HEK293 (cell line): ENCODE data around the gene PTPMT1.

Source experiments
- CTCF ChIA-PET: fragments of 350-600 bp; formaldehyde crosslinking; extraction: SDS; loops from one replicate; lab custom pipeline; 2021; ENCODE audit warnings: antibody characterized with exemption; lab: Yijun Ruan, JAX
- POLR2A ChIA-PET: fragments of 300-600 bp; formaldehyde crosslinking; extraction: SDS; loops from one replicate; lab custom pipeline; 2020; ENCODE audit warnings: antibody characterized with exemption, inconsistent platforms; lab: Yijun Ruan, JAX
- H3K27ac ChIP-seq: fragments of 200-500 bp; sonication (Bioruptor generic); 2 replicates; pipeline ENCODE4 v1.5.1; 2014; ENCODE audit warnings: low read depth, low read length, control low read depth, inconsistent platforms; ENCODE audit errors: extremely low read depth
- H3K36me3 ChIP-seq, 2 experiments: fragments of 200-500 bp in 1 of 2; sonication (Bioruptor generic) in 1 of 2; 1 replicate in 1 of 2; 2 replicates in 1 of 2; pipeline ENCODE4 v1.5.1; 2014 to 2017; ENCODE audit warnings: inconsistent platforms in 2 of 2, low read length in 2 of 2; ENCODE audit not compliant: control insufficient read depth in 2 of 2, insufficient read depth in 1 of 2
- H3K4me1 ChIP-seq: fragments of 200-500 bp; sonication (Bioruptor generic); 2 replicates; pipeline ENCODE4 v1.5.1; 2014; ENCODE audit warnings: mild to moderate bottlenecking, low read length, inconsistent platforms; ENCODE audit not compliant: control insufficient read depth, insufficient read depth
- H3K4me3 ChIP-seq: 2 replicates; pipeline ENCODE4 v1.5.1; 2011; ENCODE audit warnings: low read depth, mild to moderate bottlenecking, control low read depth, low read length, moderate library complexity
- H3K9me3 ChIP-seq: fragments of 200-500 bp; sonication (Bioruptor generic); 2 replicates; pipeline ENCODE4 v1.5.1; 2014; ENCODE audit warnings: low read depth, low read length, inconsistent platforms; ENCODE audit not compliant: control insufficient read depth, insufficient read depth
- AEBP2 ChIP-seq: fragments of 450-650 bp; formaldehyde crosslinking; IDR thresholded peaks from 2 replicates; pipeline ENCODE4 v1.5.1; 2016; ENCODE audit warnings: missing biosample characterization, missing genetic modification characterization, borderline replicate concordance
- KLF10 ChIP-seq: fragments of 450-650 bp; IDR thresholded peaks from 2 replicates; pipeline ENCODE4 v1.5.1; 2018; ENCODE audit warnings: missing biosample characterization, mild to moderate bottlenecking, missing genetic modification characterization
- PRDM1 ChIP-seq: fragments of 450-650 bp; formaldehyde crosslinking; IDR thresholded peaks from 2 replicates; pipeline ENCODE4; 2016; ENCODE audit warnings: missing biosample characterization, missing genetic modification characterization
- SCRT1 ChIP-seq: fragments of 450-650 bp; formaldehyde crosslinking; IDR thresholded peaks from 2 replicates; pipeline ENCODE4 v1.5.1; 2016; ENCODE audit warnings: missing biosample characterization, missing genetic modification characterization, borderline replicate concordance
- SCRT2 ChIP-seq: fragments of 450-650 bp; formaldehyde crosslinking; IDR thresholded peaks from 2 replicates; pipeline ENCODE4 v1.5.1; 2016; ENCODE audit warnings: missing biosample characterization, missing genetic modification characterization
- ZNF133 ChIP-seq: fragments of 450-650 bp; formaldehyde crosslinking; IDR thresholded peaks from 2 replicates; pipeline ENCODE4 v1.5.1; 2016; ENCODE audit warnings: missing biosample characterization, missing genetic modification characterization
- ZNF138 ChIP-seq: fragments of 450-650 bp; formaldehyde crosslinking; IDR thresholded peaks from 2 replicates; pipeline ENCODE4 v1.5.1; 2016; ENCODE audit warnings: missing biosample characterization, missing genetic modification characterization, borderline replicate concordance
- ZNF19 ChIP-seq: fragments of 450-650 bp; formaldehyde crosslinking; IDR thresholded peaks from 2 replicates; pipeline ENCODE4; 2016; ENCODE audit warnings: missing biosample characterization, missing genetic modification characterization, low read depth
- ZNF24 ChIP-seq: fragments of 450-650 bp; formaldehyde crosslinking; IDR thresholded peaks from 2 replicates; pipeline ENCODE4 v1.5.1; 2016; ENCODE audit warnings: missing biosample characterization, missing genetic modification characterization
- ZNF266 ChIP-seq: fragments of 450-650 bp; formaldehyde crosslinking; IDR thresholded peaks from 2 replicates; pipeline ENCODE4 v1.5.1; 2016; ENCODE audit warnings: missing biosample characterization, missing genetic modification characterization, low read depth
- ZNF473 ChIP-seq: fragments of 450-650 bp; formaldehyde crosslinking; IDR thresholded peaks from 2 replicates; pipeline ENCODE4 v1.5.1; 2017; ENCODE audit warnings: missing biosample characterization, missing genetic modification characterization
- ZNF510 ChIP-seq: fragments of 450-650 bp; formaldehyde crosslinking; IDR thresholded peaks from 2 replicates; pipeline ENCODE4 v1.5.1; 2018; ENCODE audit warnings: mild to moderate bottlenecking, missing genetic modification characterization, missing biosample characterization; ENCODE audit not compliant: insufficient replicate concordance
- ZNF548 ChIP-seq: fragments of 450-650 bp; formaldehyde crosslinking; IDR thresholded peaks from 2 replicates; pipeline ENCODE4 v1.5.1; 2016; ENCODE audit warnings: missing biosample characterization, missing genetic modification characterization
- ZNF585B ChIP-seq: fragments of 450-650 bp; formaldehyde crosslinking; IDR thresholded peaks from 2 replicates; pipeline ENCODE4 v1.5.1; 2016; ENCODE audit warnings: missing biosample characterization, missing genetic modification characterization
- ZNF621 ChIP-seq: fragments of 450-650 bp; formaldehyde crosslinking; IDR thresholded peaks from 2 replicates; pipeline ENCODE4 v1.5.1; 2017; ENCODE audit warnings: missing biosample characterization, missing genetic modification characterization
- ZNF785 ChIP-seq: fragments of 450-650 bp; formaldehyde crosslinking; IDR thresholded peaks from 2 replicates; pipeline ENCODE4 v1.5.1; 2016; ENCODE audit warnings: missing biosample characterization, missing genetic modification characterization
- TF ChIP-seq, protein P1 (sequence below): fragments of 450-650 bp; formaldehyde crosslinking; IDR thresholded peaks from 2 replicates; pipeline ENCODE4 v1.5.1; 2017; ENCODE audit warnings: missing biosample characterization, missing genetic modification characterization
- TF ChIP-seq, protein P2 (sequence below): fragments of 450-650 bp; formaldehyde crosslinking; IDR thresholded peaks from 2 replicates; pipeline ENCODE4 v1.5.1; 2017; ENCODE audit warnings: missing biosample characterization, missing genetic modification characterization
- TF ChIP-seq, protein P3 (sequence below): fragments of 450-650 bp; formaldehyde crosslinking; IDR thresholded peaks from 2 replicates; pipeline ENCODE4 v1.5.1; 2016; ENCODE audit warnings: missing biosample characterization, missing genetic modification characterization
- TF ChIP-seq, protein P4 (sequence below): fragments of 450-650 bp; formaldehyde crosslinking; IDR thresholded peaks from 2 replicates; pipeline ENCODE4 v1.5.1; 2016; ENCODE audit warnings: missing biosample characterization, missing genetic modification characterization

Gene PTPMT1

GRCh38 chr11:47569646-47570045 is 4.2 kb downstream of the PTPMT1 start:
- Histone ChIP-seq H3K36me3 (peaks cover 10 to 63% of the 10 kb centered on the region in 2 experiments), H3K9me3 (no peaks in the 10 kb centered on the region), H3K4me1 (peaks cover 14% of the 10 kb centered on the region), H3K4me3 (no peak overlapping the region), H3K27ac (no peak overlapping the region)
- no peak for TF ChIP-seq ZNF266
- TF ChIP-seq AEBP2 (tag by site-specific recombination), result no peak
- TF ChIP-seq, protein P1, sequence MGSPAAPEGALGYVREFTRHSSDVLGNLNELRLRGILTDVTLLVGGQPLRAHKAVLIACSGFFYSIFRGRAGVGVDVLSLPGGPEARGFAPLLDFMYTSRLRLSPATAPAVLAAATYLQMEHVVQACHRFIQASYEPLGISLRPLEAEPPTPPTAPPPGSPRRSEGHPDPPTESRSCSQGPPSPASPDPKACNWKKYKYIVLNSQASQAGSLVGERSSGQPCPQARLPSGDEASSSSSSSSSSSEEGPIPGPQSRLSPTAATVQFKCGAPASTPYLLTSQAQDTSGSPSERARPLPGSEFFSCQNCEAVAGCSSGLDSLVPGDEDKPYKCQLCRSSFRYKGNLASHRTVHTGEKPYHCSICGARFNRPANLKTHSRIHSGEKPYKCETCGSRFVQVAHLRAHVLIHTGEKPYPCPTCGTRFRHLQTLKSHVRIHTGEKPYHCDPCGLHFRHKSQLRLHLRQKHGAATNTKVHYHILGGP (tag by site-specific recombination), result no peak
- no peak for TF ChIP-seq ZNF510 (tag by site-specific recombination)
- TF ChIP-seq ZNF585B (tag by site-specific recombination), result no peak
- TF ChIP-seq ZNF19 (tag by site-specific recombination), result no peak
- no peak for TF ChIP-seq ZNF785
- no peak for TF ChIP-seq KLF10 (tag by site-specific recombination)
- no peak for TF ChIP-seq ZNF138 (tag by site-specific recombination)
- TF ChIP-seq ZNF473, result no peak
- no peak for TF ChIP-seq PRDM1 (tag by site-specific recombination)
- POLR2A ChIA-PET, result interaction anchor here (0.7 to 1.3 kb wide), 3 partner anchors 9 to 19 kb away, joined by 4 to 7 read pairs (median 6); partner anchors contain the start of genes KBTBD4 and NDUFS3
- CTCF ChIA-PET, result interaction anchor here (0.7 kb wide), 1 partner anchor 142 kb away, joined by 4 read pairs; no protein-coding TSS in a partner anchor

DNA sequence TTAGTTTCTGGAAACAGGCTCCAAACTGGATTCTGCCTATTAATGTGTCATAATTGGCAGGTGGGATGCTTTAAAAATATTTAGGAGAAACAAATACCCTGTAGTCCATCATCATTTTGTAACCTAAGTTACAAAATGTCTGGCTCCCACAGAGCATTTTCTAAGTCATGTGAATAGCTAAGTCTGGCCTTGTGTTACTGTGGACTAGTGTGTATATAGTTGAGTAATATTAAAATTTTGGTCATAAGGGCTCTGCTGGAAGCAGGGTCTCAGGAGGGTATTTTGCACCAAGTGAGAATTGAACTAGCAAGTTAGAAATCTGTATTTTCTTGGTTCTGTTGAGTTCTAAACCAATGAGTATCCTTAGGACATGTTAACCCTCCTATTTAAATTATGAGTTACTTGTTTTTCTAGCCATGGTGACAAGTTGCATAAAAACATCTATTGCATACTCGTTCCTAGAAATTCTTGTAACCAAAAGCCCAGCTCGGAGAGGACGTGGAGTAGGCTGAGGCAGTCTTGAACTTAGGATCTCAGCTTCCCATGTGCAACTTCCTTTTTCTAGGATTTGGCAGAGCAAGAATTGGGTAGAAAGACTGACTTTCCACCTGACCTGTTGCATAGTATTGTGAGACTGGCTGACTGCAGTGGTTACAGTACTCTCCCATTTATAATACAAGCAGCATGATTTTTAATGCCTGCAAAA is 5.4 kb downstream of the PTPMT1 start:
- H3K4me1 ChIP-seq, result peaks cover 14% of the 10 kb centered on the region
- ChIA-PET POLR2A (interaction anchor here (0.7 to 1.3 kb wide), 3 partner anchors 8 to 20 kb away, joined by 4 to 7 read pairs (median 6); partner anchors contain the start of genes KBTBD4 and NDUFS3), CTCF (no interaction called here)
- no peaks in the 10 kb centered on the region for H3K9me3 ChIP-seq
- no peak overlapping the region for H3K4me3 ChIP-seq
- H3K27ac ChIP-seq, result no peak overlapping the region
- H3K36me3 ChIP-seq, result peaks cover 10 to 71% of the 10 kb centered on the region in 2 experiments
- TF ChIP-seq ZNF621 (tag by site-specific recombination) (no peak), SCRT2 (tag by site-specific recombination) (peak; percentile 87), ZNF24 (tag by site-specific recombination) (no peak), SCRT1 (tag by site-specific recombination) (0 out of 2 replicates have a peak, but pooled peaks have one; percentile 37)
- TF ChIP-seq, protein P2, sequence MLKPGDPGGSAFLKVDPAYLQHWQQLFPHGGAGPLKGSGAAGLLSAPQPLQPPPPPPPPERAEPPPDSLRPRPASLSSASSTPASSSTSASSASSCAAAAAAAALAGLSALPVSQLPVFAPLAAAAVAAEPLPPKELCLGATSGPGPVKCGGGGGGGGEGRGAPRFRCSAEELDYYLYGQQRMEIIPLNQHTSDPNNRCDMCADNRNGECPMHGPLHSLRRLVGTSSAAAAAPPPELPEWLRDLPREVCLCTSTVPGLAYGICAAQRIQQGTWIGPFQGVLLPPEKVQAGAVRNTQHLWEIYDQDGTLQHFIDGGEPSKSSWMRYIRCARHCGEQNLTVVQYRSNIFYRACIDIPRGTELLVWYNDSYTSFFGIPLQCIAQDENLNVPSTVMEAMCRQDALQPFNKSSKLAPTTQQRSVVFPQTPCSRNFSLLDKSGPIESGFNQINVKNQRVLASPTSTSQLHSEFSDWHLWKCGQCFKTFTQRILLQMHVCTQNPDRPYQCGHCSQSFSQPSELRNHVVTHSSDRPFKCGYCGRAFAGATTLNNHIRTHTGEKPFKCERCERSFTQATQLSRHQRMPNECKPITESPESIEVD (tag by site-specific recombination), result no peak

- Histone ChIP-seq H3K4me1 (peaks cover 14% of the 10 kb centered on the region), H3K27ac (no peak overlapping the region), H3K4me3 (no peak overlapping the region), H3K36me3 (peaks cover 10 to 75% of the 10 kb centered on the region in 2 experiments), H3K9me3 (no peaks in the 10 kb centered on the region)
- ChIA-PET POLR2A (no interaction called here), CTCF (no interaction called here)
- TF ChIP-seq, protein P3, sequence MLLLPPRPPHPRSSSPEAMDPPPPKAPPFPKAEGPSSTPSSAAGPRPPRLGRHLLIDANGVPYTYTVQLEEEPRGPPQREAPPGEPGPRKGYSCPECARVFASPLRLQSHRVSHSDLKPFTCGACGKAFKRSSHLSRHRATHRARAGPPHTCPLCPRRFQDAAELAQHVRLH (tag by site-specific recombination), result no peak
- TF ChIP-seq, protein P4, sequence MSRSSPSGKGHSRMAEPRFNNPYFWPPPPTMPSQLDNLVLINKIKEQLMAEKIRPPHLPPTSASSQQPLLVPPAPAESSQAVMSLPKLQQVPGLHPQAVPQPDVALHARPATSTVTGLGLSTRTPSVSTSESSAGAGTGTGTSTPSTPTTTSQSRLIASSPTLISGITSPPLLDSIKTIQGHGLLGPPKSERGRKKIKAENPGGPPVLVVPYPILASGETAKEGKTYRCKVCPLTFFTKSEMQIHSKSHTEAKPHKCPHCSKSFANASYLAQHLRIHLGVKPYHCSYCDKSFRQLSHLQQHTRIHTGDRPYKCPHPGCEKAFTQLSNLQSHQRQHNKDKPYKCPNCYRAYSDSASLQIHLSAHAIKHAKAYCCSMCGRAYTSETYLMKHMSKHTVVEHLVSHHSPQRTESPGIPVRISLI (tag by site-specific recombination), result no peak
- TF ChIP-seq ZNF548 (tag by site-specific recombination), result no peak
- TF ChIP-seq SCRT2 (tag by site-specific recombination), result 0 out of 2 replicates have a peak, but pooled peaks have one; percentile 6
- no peak for TF ChIP-seq ZNF133 (tag by site-specific recombination)
Observed at GRCh38 chr11:47571357-47571729, 5.9 kb downstream of the PTPMT1 start.
